HepG2 (cell line): ENCODE measurements around the gene ST6GALNAC2.
"Not testable (repeated sequence)": the region's sequence is repeated elsewhere in the genome, so short reads cannot be mapped to it uniquely, and the experiment has no call there.

ENCODE experiments used
- ARNTL ChIP-seq: sonication (generic); formaldehyde crosslinking; IDR thresholded peaks from 2 replicates; pipeline ENCODE4 v1.4.0; 2020; ENCODE audit warnings: mild to moderate bottlenecking, missing genetic modification reagents
- CBX5 ChIP-seq: sonication (generic); formaldehyde crosslinking; IDR thresholded peaks from 2 replicates; pipeline ENCODE4 v1.4.0; 2020; ENCODE audit warnings: missing genetic modification reagents, borderline replicate concordance
- CREB1 ChIP-seq, 2 experiments: fragments of 450-650 bp in 1 of 2; IDR thresholded peaks; 2 replicates each; pipeline ENCODE4 v1.6.1; 2016 to 2017; ENCODE audit warnings: control low read depth in 1 of 2, mild to moderate bottlenecking in 1 of 2, missing compliant biosample characterization in 1 of 2, missing genetic modification characterization in 1 of 2
- KLF16 ChIP-seq, 2 experiments: sonication (generic) in 1 of 2; formaldehyde crosslinking in 1 of 2; IDR thresholded peaks; 2 replicates each; pipeline versions ENCODE4 v1.6.1 to v1.8.0; 2016 to 2023; ENCODE audit warnings: missing genetic modification reagents in 2 of 2, missing compliant biosample characterization in 1 of 2
- MXI1 ChIP-seq: IDR thresholded peaks from 3 replicates; pipeline ENCODE4 v1.6.1; 2012; ENCODE audit warnings: low read depth, low read length, inconsistent platforms, borderline replicate concordance
- SUZ12 ChIP-seq: fragments of 150-350 bp; IDR thresholded peaks from 2 replicates; pipeline ENCODE4 v1.6.1; 2014; ENCODE audit warnings: low read depth, low read length
- TAF15 ChIP-seq: fragments of 200-400 bp; formaldehyde crosslinking; IDR thresholded peaks from one replicate; pipeline ENCODE4 v1.6.1; 2018; ENCODE audit warnings: mild to moderate bottlenecking, low read depth, low read length; ENCODE audit not compliant: poor library complexity, severe bottlenecking
- ZNF331 ChIP-seq: sonication (generic); formaldehyde crosslinking; IDR thresholded peaks from 2 replicates; pipeline ENCODE4 v1.4.0; 2020; ENCODE audit warnings: missing genetic modification reagents
- ZNF672 ChIP-seq: sonication (generic); formaldehyde crosslinking; IDR thresholded peaks from 2 replicates; pipeline ENCODE4 v1.8.1; 2022; ENCODE audit warnings: missing genetic modification reagents
- TF ChIP-seq, protein P1 (sequence below): sonication (generic); formaldehyde crosslinking; IDR thresholded peaks from 2 replicates; pipeline ENCODE4 v1.5.0; 2020; ENCODE audit warnings: missing genetic modification reagents
- TF ChIP-seq, protein P2 (sequence below): IDR thresholded peaks from 2 replicates; pipeline ENCODE4 v1.6.1; 2016; ENCODE audit warnings: missing compliant biosample characterization, missing genetic modification reagents, borderline replicate concordance

DNA sequence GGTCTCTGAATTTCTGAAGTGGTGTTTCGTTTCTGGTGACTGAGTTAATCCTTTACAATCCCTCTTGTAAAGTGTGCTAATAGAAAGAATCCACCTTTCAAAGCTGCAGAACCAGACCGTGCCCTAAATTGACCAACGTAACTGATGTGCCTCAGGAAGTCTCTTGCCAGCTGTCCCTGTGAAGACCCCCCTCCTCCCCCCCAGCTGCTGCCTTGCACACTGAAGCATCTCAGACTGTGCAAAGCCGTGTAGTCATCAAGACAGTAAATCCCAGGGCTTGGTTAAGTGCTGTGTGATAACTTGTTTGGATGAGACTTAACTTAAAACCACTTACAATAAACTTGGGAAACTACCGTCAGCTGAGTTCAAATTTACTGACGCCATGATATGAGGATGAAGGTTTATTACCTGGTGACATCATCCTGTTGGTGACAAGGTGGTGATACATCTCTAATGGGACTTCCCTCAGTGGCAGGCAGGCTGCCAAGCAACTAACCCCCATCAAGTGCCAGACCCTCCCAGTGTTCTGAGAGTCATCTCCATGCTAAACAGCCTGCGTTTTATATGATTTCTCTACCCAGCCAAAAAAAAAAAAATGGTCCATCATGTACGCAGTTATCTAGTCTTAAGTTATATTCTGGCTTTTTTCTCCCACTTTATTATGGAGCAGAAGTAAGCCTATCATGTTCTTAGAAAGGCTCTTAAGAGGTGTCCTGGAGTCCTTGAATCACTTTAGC, 20.5 kb downstream of the ST6GALNAC2 start:
- peak; percentile 51 for TF ChIP-seq CREB1 (IDR thresholded peaks at IDR 0.05)
- not testable (repeated sequence) for TF ChIP-seq CREB1 (CRISPR knock-in tag; IDR thresholded peaks at IDR 0.05); KLF16 (CRISPR knock-in tag; IDR thresholded peaks at IDR 0.05); ZNF672 (CRISPR knock-in tag); ARNTL (CRISPR knock-in tag); SUZ12; CBX5; TAF15; ZNF331; MXI1
- TF ChIP-seq, protein P1, sequence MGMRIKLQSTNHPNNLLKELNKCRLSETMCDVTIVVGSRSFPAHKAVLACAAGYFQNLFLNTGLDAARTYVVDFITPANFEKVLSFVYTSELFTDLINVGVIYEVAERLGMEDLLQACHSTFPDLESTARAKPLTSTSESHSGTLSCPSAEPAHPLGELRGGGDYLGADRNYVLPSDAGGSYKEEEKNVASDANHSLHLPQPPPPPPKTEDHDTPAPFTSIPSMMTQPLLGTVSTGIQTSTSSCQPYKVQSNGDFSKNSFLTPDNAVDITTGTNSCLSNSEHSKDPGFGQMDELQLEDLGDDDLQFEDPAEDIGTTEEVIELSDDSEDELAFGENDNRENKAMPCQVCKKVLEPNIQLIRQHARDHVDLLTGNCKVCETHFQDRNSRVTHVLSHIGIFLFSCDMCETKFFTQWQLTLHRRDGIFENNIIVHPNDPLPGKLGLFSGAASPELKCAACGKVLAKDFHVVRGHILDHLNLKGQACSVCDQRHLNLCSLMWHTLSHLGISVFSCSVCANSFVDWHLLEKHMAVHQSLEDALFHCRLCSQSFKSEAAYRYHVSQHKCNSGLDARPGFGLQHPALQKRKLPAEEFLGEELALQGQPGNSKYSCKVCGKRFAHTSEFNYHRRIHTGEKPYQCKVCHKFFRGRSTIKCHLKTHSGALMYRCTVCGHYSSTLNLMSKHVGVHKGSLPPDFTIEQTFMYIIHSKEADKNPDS = not testable (repeated sequence)
- TF ChIP-seq, protein P2, sequence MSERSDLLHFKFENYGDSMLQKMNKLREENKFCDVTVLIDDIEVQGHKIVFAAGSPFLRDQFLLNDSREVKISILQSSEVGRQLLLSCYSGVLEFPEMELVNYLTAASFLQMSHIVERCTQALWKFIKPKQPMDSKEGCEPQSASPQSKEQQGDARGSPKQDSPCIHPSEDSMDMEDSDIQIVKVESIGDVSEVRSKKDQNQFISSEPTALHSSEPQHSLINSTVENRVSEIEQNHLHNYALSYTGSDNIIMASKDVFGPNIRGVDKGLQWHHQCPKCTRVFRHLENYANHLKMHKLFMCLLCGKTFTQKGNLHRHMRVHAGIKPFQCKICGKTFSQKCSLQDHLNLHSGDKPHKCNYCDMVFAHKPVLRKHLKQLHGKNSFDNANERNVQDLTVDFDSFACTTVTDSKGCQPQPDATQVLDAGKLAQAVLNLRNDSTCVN (CRISPR knock-in tag) = not testable (repeated sequence)
